GM23248 (cell line): ENCODE data around the gene MS4A10. TPM values are rescaled to one million over a fixed set of nuclear protein-coding genes. Genes with fewer than 3 reads are reported as not detected.

Source experiments
- DNase-seq: peaks from one replicate; pipeline ENCODE4 v3.0.0-alpha.2; 2015
- H2AFZ ChIP-seq: fragments of 200-600 bp; sonication (generic); 2 replicates; pipeline ENCODE4 v1.6.1; 2016; ENCODE audit warnings: antibody characterized with exemption
- H3F3A ChIP-seq: fragments of 200-600 bp; sonication (generic); 2 replicates; pipeline ENCODE4 v1.6.1; 2016; ENCODE audit warnings: mild to moderate bottlenecking, antibody characterized with exemption, mixed run types; ENCODE audit not compliant: insufficient read depth
- H3K27ac ChIP-seq: fragments of 200-600 bp; sonication (generic); 2 replicates; pipeline ENCODE4 v1.5.1; 2016; ENCODE audit warnings: mild to moderate bottlenecking
- H3K27me3 ChIP-seq: fragments of 200-600 bp; sonication (generic); replicated peaks from 2 replicates; pipeline ENCODE4 v1.6.1; 2016; ENCODE audit warnings: mild to moderate bottlenecking; ENCODE audit not compliant: insufficient read depth
- H3K36me3 ChIP-seq: fragments of 200-600 bp; sonication (generic); 2 replicates; pipeline ENCODE4 v1.6.1; 2016; ENCODE audit warnings: low read depth, mild to moderate bottlenecking
- H3K4me1 ChIP-seq: fragments of 200-600 bp; sonication (generic); 2 replicates; pipeline ENCODE4 v1.6.1; 2016; ENCODE audit warnings: mild to moderate bottlenecking; ENCODE audit not compliant: insufficient read depth
- H3K4me2 ChIP-seq: fragments of 200-600 bp; sonication (generic); one replicate; pipeline ENCODE4 v1.6.1; 2016; ENCODE audit warnings: mild to moderate bottlenecking; ENCODE audit not compliant: unreplicated experiment
- H3K4me3 ChIP-seq: fragments of 200-600 bp; sonication (generic); 2 replicates; pipeline ENCODE4 v1.5.1; 2016; ENCODE audit warnings: mild to moderate bottlenecking
- H3K79me2 ChIP-seq: fragments of 200-600 bp; sonication (generic); 2 replicates; pipeline ENCODE4 v1.6.1; 2016; ENCODE audit warnings: mild to moderate bottlenecking; ENCODE audit not compliant: insufficient read depth
- H3K9ac ChIP-seq: fragments of 200-600 bp; sonication (generic); 2 replicates; pipeline ENCODE4 v1.6.1; 2016; ENCODE audit warnings: mild to moderate bottlenecking
- H3K9me2 ChIP-seq: fragments of 200-600 bp; sonication (generic); 2 replicates; pipeline ENCODE4 v1.6.1; 2016; ENCODE audit warnings: mixed run types, mild to moderate bottlenecking, moderate library complexity; ENCODE audit not compliant: insufficient read depth
- H3K9me3 ChIP-seq: fragments of 200-600 bp; sonication (generic); one replicate; pipeline ENCODE4 v1.6.1; 2017; ENCODE audit warnings: low read depth
- H4K20me1 ChIP-seq: fragments of 200-600 bp; sonication (generic); 2 replicates; pipeline ENCODE4 v1.6.0; 2016; ENCODE audit not compliant: insufficient read depth
- EZH2 ChIP-seq: fragments of 200-600 bp; sonication (generic); IDR thresholded peaks from 2 replicates; pipeline ENCODE4 v1.6.1; 2018; ENCODE audit warnings: antibody characterized with exemption, mild to moderate bottlenecking; ENCODE audit not compliant: insufficient read depth, poor library complexity, severe bottlenecking
- EZH2phosphoT487 ChIP-seq: fragments of 200-600 bp; sonication (generic); IDR thresholded peaks from 2 replicates; pipeline ENCODE4 v1.6.1; 2018; ENCODE audit warnings: antibody characterized with exemption, moderate library complexity, mild to moderate bottlenecking, low read depth; ENCODE audit not compliant: insufficient read depth
- WGBS, 2 experiments: methylation state at CpG; one replicate each; pipeline ENCODE4 v1.1.6; 2015 to 2017; ENCODE audit warnings: low lambda C conversion rate in 2 of 2, low coverage in 1 of 2; ENCODE audit errors: missing lambda C conversion rate in 2 of 2; 5-methylcytosine and 5-hydroxymethylcytosine counted together
- in situ Hi-C: fragments of 300-500 bp; cut with MboI; formaldehyde crosslinking; loops from 2 replicates; pipeline ENCODE4 v1.15.0; 2020
- polyA plus RNA-seq: library from polyadenylated mRNA; unstranded; fragments of >200 nt; fragmentation: Nextera tagmentation; extraction: Ambion mirVana; gene quantifications from 2 replicates; pipeline ENCODE4 v1.2.1, GENCODE V29; 2016
- total RNA-seq: library from RNA; depleted of rRNA; stranded (reverse); fragments of >200 nt; shearing (Covaris generic); gene quantifications from 2 replicates; pipeline ENCODE4 v1.2.3, GENCODE V29; 2014

The MS4A10 gene
- total and polyA plus RNA-seq, 2 experiments from 2014 or later: not detected

DNA sequence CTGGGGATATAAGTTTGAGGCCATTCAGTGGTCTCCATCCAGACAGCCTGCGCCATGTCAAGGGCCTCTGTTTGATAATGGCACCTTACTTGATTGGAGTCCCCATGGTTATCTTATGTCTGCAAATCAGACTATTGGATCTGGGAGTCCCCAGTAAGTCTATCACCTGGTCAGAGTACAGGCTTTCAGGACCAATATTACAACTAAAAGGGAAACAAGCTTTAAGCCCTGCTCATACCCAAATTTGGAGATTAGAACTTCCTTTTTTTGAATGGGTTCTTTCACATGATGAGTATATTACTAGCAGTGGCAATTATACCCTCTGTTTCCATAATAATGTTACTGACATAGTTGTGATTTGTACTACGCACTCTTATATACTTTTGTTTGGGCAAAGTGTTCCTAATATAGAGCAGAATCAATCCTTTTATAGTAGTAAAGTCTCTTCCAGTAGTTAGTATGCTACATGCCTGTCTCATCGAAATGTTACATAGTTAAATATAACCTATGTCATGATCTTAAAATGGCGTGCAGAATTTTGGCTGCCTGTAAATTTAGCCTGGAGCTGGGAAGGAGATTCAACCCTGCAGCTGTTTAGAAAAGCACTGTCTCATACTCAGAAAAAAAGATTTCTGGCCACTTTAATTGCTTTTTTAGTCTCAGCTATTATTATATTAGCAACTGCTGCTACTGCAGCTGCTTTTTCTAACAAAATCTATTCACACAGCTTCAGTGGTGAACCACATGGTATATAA lies 23.5 kb upstream of the MS4A10 start:
- Histone ChIP-seq H3K27ac (no peak overlapping the region), H3K4me3 (no peak overlapping the region), H3K9me3 (no peaks in the 10 kb centered on the region), H3K79me2 (no peaks in the 10 kb centered on the region), H3F3A (no peaks in the 10 kb centered on the region), H3K36me3 (no peaks in the 10 kb centered on the region), H3K9ac (no peak overlapping the region), H3K9me2 (no peaks in the 10 kb centered on the region), H3K4me1 (no peaks in the 10 kb centered on the region), H3K27me3 (peaks cover 84% of the 10 kb centered on the region), H4K20me1 (no peaks in the 10 kb centered on the region), H2AFZ (no peak overlapping the region), H3K4me2 (no peak overlapping the region)
- DNase-seq: no peak
- WGBS, 2 experiments: 23 to 39% methylated on average over 4 of the region's 4 CpGs
- TF ChIP-seq EZH2phosphoT487: no peak
- no peak for TF ChIP-seq EZH2
- in situ Hi-C loops: no loop called here

- Histone ChIP-seq H3K27me3 (peaks cover 76% of the 10 kb centered on the region), H3F3A (no peaks in the 10 kb centered on the region), H3K36me3 (no peaks in the 10 kb centered on the region), H3K27ac (no peak overlapping the region), H3K4me3 (no peak overlapping the region), H3K79me2 (no peaks in the 10 kb centered on the region), H4K20me1 (no peaks in the 10 kb centered on the region), H3K4me2 (no peak overlapping the region), H2AFZ (no peak overlapping the region), H3K4me1 (no peaks in the 10 kb centered on the region), H3K9me3 (no peaks in the 10 kb centered on the region), H3K9ac (no peak overlapping the region), H3K9me2 (no peaks in the 10 kb centered on the region)
- no peak for TF ChIP-seq EZH2phosphoT487
- no peak for TF ChIP-seq EZH2
- no peak for DNase-seq
- WGBS, 2 experiments: 36 to 46% methylated on average over 11 of the region's 11 CpGs
- in situ Hi-C loops: no loop called here
Measured at GRCh38 chr11:60762851-60763691, 22.1 kb upstream of the MS4A10 start.

DNA sequence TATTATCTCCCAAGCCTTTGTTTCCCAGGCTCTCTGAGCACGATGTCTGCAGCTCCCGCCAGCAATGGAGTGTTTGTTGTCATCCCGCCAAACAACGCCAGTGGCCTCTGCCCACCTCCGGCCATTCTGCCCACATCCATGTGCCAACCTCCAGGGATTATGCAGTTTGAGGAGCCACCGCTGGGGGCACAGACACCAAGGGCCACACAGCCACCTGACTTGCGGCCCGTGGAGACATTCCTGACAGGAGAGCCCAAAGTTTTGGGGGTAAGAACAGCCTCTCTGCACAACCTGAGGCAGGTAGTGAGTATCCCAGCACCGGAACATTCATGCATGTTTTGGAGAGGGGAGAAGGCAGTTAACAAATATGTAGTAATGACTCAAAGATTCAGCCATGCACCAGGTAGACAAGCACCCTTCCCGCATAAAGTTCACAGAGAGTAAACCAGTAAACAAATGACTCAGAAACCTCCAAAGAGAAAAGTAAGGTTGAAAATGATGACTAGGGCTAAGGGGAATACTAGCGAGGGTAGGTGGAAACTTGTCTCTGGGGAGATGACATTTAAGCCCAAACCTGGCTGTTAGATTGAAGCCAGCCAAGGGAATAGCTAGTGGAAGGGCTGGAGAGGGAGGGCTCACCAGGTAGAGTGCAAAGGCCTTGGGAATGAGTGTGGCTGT lies 21.3 kb upstream of the MS4A10 start:
- Histone ChIP-seq H2AFZ (no peak overlapping the region), H3K27ac (no peak overlapping the region), H3K27me3 (peaks cover 68% of the 10 kb centered on the region), H3K79me2 (no peaks in the 10 kb centered on the region), H3K9me3 (no peaks in the 10 kb centered on the region), H3K9ac (no peak overlapping the region), H3K9me2 (no peaks in the 10 kb centered on the region), H3K4me1 (no peaks in the 10 kb centered on the region), H3K4me2 (no peak overlapping the region), H3K4me3 (no peak overlapping the region), H3K36me3 (no peaks in the 10 kb centered on the region), H4K20me1 (no peaks in the 10 kb centered on the region), H3F3A (no peaks in the 10 kb centered on the region)
- WGBS, 2 experiments: 52 to 55% methylated on average over 11 of the region's 11 CpGs
- TF ChIP-seq EZH2phosphoT487: no peak
- no peak for TF ChIP-seq EZH2
- no peak for DNase-seq
- in situ Hi-C loops: no loop called here

DNA sequence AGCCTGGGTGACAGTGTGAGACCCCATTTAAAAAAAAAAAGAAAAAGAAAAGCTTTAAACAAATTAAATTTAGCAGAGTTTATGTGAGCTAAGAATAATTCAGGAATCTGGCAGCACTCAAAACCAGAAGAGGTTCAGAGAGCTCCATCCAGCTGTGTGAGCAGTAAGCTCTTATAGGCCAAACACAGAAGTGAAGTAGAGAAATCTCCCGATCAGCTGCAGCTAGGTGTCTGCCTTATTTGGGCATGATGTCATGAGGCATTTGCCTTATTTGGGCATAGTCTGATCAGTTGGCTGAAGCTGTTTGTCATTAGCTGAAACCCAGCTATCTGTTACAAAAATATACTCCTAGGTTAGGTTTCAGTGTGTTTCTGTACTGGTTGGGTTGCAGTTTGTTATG lies 20.3 kb upstream of the MS4A10 start:
- H2AFZ ChIP-seq: no peak overlapping the region
- 0% methylated on average over 1 of the region's 1 CpG for WGBS, 2 experiments
- H4K20me1 ChIP-seq: no peaks in the 10 kb centered on the region
- in situ Hi-C loops: no loop called here
- no peaks in the 10 kb centered on the region for H3F3A ChIP-seq
- no peak overlapping the region for H3K9ac ChIP-seq
- no peak for TF ChIP-seq EZH2phosphoT487
- TF ChIP-seq EZH2: no peak
- peaks cover 59% of the 10 kb centered on the region for H3K27me3 ChIP-seq
- no peak overlapping the region for H3K27ac ChIP-seq
- H3K4me1 ChIP-seq: no peaks in the 10 kb centered on the region
- H3K9me2 ChIP-seq: no peaks in the 10 kb centered on the region
- H3K4me3 ChIP-seq: no peak overlapping the region
- H3K36me3 ChIP-seq: no peaks in the 10 kb centered on the region
- no peaks in the 10 kb centered on the region for H3K79me2 ChIP-seq
- no peak for DNase-seq
- no peak overlapping the region for H3K4me2 ChIP-seq
- H3K9me3 ChIP-seq: no peaks in the 10 kb centered on the region
